Stomach (tissue), 9 donors: ENCODE measurements around the gene CCN5. TPM values are rescaled to one million over a fixed set of nuclear protein-coding genes. Genes with fewer than 3 reads are reported as not detected.

Experiments used
- DNase-seq, 2 donors: peaks; one replicate each; pipeline versions ENCODE4 v3.0.0 to v3.0.0-alpha.2; 2013 to 2019
- H3K27ac ChIP-seq, 5 donors: fragments of 200-600 bp in 4 of 5; sonication (generic) in 4 of 5; one replicate each; pipeline ENCODE4 v1.5.1; 2013 to 2019; ENCODE audit warnings: mild to moderate bottlenecking in 1 of 5, moderate library complexity in 1 of 5
- H3K27me3 ChIP-seq, 3 donors: fragments of 200-600 bp; sonication (generic); one replicate each; pipeline ENCODE4 v1.5.1; 2017 to 2019; ENCODE audit warnings: mixed run types in 1 of 3
- H3K36me3 ChIP-seq, 4 donors: fragments of 200-600 bp; sonication (generic); 1 replicate in 3 of 4; 2 replicates in 1 of 4; pipeline ENCODE4 v1.5.1; 2016 to 2019
- H3K4me1 ChIP-seq, 4 donors: fragments of 200-600 bp; sonication (generic); one replicate each; pipeline ENCODE4 v1.5.1; 2016 to 2019
- H3K4me3 ChIP-seq, 4 donors: fragments of 200-600 bp; sonication (generic) in 3 of 4; one replicate each; pipeline ENCODE4 v1.5.1; 2016 to 2019; ENCODE audit warnings: mild to moderate bottlenecking in 1 of 4
- H3K9me3 ChIP-seq, 4 donors: fragments of 200-600 bp; sonication (generic); one replicate each; pipeline ENCODE4 v1.5.1; 2016 to 2019
- EP300 ChIP-seq: sonication (generic); formaldehyde crosslinking; IDR thresholded peaks from one replicate; pipeline ENCODE4 v1.6.1; 2017; ENCODE audit warnings: antibody characterized with exemption
- POLR2A ChIP-seq, 4 donors: fragments of 450-650 bp; IDR thresholded peaks; one replicate each; pipeline ENCODE4 v1.6.1; 2016; ENCODE audit warnings: antibody characterized with exemption in 4 of 4, control low read depth in 2 of 4, mild to moderate bottlenecking in 1 of 4, moderate library complexity in 1 of 4
- POLR2AphosphoS5 ChIP-seq, 3 donors: sonication (generic); formaldehyde crosslinking; IDR thresholded peaks; one replicate each; pipeline ENCODE4 v1.6.1; 2016; ENCODE audit warnings: antibody characterized with exemption in 3 of 3
- WGBS, 5 donors: extraction: QIAGEN DNeasy Blood & Tissue Kit in 3 of 5; methylation state at CpG; one replicate each; pipeline versions ENCODE4 v1.1.5 to v1.1.7; 2013 to 2018; 5-methylcytosine and 5-hydroxymethylcytosine counted together
- intact Hi-C: fragments of 100-400 bp; cut with DNase I; formaldehyde crosslinking; loops from one replicate; pipeline ENCODE4 v1.15.1; 2023; ENCODE audit warnings: low total_unique reads
- polyA plus RNA-seq, 3 donors: library from polyadenylated mRNA; stranded (reverse); fragments of 200-250 nt; gene quantifications; one replicate each; pipeline ENCODE4 v1.2.3, GENCODE V29; 2013
- total RNA-seq, 5 donors: library from RNA; depleted of rRNA; stranded (reverse); fragments of >200 nt; gene quantifications; one replicate each; pipeline versions ENCODE4 v1.1.0 to v1.2.3, GENCODE V29; 2014 to 2016
- TF ChIP-seq, protein P1 (sequence below), 7 experiments: fragments of 450-650 bp in 4 of 7; fragments of 200-600 bp in 3 of 7; sonication (generic) in 3 of 7; IDR thresholded peaks; one replicate each; pipeline ENCODE4 v1.5.1; 2016 to 2019; ENCODE audit warnings: antibody characterized with exemption in 7 of 7, control low read depth in 2 of 7, mild to moderate bottlenecking in 1 of 7
- donor health status: healthy with polysubstance abuse.
- donor health status: Bipolar disorder and iron deficiency.
- donor health status: healthy.

The CCN5 gene
- total and polyA plus RNA-seq, 8 donors, result 2.5 to 193 (median 8.2) TPM; not detected in 3

DNA sequence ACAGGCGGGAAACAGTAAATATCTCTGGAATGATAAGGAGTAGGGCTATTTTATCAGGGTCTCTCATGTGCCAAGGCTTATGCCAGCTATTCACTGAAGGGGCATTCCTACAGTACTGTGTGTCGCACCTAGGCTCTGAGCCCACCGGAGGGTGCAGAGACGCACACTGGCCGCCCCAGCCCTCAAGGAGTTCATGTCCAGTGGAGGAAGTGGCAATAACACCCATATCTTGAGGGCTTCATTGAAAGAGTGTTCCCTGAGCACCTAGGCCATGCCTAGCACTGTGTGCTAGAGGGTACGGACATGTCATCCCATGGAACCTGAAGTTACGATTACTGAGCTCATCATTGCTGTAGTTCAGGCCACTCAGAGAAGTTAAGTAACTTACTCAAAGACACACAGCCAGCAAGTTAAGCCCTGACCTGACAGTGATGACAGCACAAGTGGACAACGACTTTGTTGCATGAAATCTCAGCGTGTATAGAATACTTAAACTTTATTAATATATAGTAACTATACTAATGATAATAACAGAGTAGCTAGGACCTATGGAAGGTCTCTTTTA lies 8.7 kb downstream of the CCN5 start:
- peaks cover 0 to 6% (median 0%) of the 10 kb centered on the region in 3 donors for H3K27me3 ChIP-seq
- peaks cover 4 to 23% (median 17%) of the 10 kb centered on the region in 4 donors for H3K4me1 ChIP-seq
- 84 to 90% (median 87%) methylated on average over 9 of the region's 9 CpGs for WGBS, 5 donors
- H3K36me3 ChIP-seq, result no peaks in the 10 kb centered on the region
- no peak overlapping the region for H3K4me3 ChIP-seq
- TF ChIP-seq, protein P1, sequence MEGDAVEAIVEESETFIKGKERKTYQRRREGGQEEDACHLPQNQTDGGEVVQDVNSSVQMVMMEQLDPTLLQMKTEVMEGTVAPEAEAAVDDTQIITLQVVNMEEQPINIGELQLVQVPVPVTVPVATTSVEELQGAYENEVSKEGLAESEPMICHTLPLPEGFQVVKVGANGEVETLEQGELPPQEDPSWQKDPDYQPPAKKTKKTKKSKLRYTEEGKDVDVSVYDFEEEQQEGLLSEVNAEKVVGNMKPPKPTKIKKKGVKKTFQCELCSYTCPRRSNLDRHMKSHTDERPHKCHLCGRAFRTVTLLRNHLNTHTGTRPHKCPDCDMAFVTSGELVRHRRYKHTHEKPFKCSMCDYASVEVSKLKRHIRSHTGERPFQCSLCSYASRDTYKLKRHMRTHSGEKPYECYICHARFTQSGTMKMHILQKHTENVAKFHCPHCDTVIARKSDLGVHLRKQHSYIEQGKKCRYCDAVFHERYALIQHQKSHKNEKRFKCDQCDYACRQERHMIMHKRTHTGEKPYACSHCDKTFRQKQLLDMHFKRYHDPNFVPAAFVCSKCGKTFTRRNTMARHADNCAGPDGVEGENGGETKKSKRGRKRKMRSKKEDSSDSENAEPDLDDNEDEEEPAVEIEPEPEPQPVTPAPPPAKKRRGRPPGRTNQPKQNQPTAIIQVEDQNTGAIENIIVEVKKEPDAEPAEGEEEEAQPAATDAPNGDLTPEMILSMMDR (IDR thresholded peaks at IDR 0.05), result no peak
- no peak for TF ChIP-seq POLR2AphosphoS5 (IDR thresholded peaks at IDR 0.05)
- no peak for TF ChIP-seq EP300
- TF ChIP-seq POLR2A (IDR thresholded peaks at IDR 0.05), result no peak
- H3K27ac ChIP-seq, result no peak overlapping the region
- DNase-seq, result no peak
- intact Hi-C loops, result no loop called here
- H3K9me3 ChIP-seq, result no peaks in the 10 kb centered on the region

DNA sequence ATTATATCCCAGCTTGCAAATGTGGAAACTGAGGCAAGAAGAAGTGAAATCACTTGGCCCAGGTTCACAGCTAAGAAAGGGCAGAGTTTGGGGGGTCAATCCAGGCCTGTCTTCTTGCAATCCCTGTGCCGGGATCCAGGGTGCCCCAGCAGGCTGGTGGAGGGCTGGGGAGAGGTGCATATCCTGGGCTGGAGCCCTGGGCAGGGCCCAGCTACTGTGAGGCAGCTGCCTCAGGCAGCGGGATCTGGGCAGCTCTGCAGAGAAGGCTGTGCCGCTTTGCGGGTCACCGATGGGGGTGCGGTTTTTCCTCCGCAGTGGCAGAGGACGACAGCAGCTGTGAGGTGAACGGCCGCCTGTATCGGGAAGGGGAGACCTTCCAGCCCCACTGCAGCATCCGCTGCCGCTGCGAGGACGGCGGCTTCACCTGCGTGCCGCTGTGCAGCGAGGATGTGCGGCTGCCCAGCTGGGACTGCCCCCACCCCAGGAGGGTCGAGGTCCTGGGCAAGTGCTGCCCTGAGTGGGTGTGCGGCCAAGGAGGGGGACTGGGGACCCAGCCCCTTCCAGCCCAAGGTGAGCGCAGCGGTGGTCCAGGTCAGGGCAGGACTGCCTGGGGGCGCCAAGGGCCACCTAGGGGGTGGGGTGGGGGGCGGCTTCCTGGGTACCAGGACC lies 9.4 kb downstream of the CCN5 start:
- TF ChIP-seq, protein P1 (IDR thresholded peaks at IDR 0.05), result no peak
- TF ChIP-seq POLR2A (IDR thresholded peaks at IDR 0.05) (no peak), POLR2AphosphoS5 (IDR thresholded peaks at IDR 0.05) (no peak), EP300 (no peak)
- Histone ChIP-seq H3K4me1 (peaks cover 11 to 30% (median 23%) of the 10 kb centered on the region in 4 donors), H3K9me3 (no peaks in the 10 kb centered on the region), H3K4me3 (no peak overlapping the region), H3K27ac (no peak overlapping the region), H3K36me3 (no peaks in the 10 kb centered on the region), H3K27me3 (peaks cover 0 to 10% (median 0%) of the 10 kb centered on the region in 3 donors)
- DNase-seq, result no peak
- intact Hi-C loops, result no loop called here
- WGBS, 5 donors, result 40 to 58% (median 51%) methylated on average over 9 to 26 of the region's 26 CpGs

DNA sequence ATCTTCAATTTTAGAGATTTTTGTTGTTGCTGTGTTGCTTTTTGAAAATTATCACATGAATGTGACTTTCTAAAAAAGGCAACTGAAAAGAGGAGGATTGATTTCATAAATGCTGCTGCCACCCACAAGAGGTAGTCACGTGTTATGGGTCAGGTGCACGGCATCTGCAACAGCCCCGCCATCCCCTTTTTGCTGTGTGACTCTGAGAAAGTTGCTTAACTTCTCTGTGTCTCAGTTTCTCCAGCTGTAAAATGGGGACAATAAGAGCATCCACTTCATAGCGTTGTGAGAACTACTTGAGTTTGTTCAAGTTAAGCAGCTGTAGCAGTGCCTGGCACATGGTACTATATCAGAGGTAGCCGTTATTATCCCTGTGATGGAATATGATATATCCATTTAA lies 10.7 kb downstream of the CCN5 start:
- Histone ChIP-seq H3K9me3 (no peaks in the 10 kb centered on the region), H3K36me3 (no peaks in the 10 kb centered on the region), H3K4me3 (no peak overlapping the region), H3K27me3 (peaks cover 0 to 10% (median 0%) of the 10 kb centered on the region in 3 donors), H3K27ac (no peak overlapping the region), H3K4me1 (peaks cover 16 to 34% (median 22%) of the 10 kb centered on the region in 4 donors)
- WGBS, 5 donors, result 69 to 90% (median 75%) methylated on average over 5 of the region's 5 CpGs
- intact Hi-C loops, result no loop called here
- TF ChIP-seq, protein P1 (IDR thresholded peaks at IDR 0.05), result no peak
- TF ChIP-seq POLR2AphosphoS5 (IDR thresholded peaks at IDR 0.05), result no peak
- no peak for DNase-seq

DNA sequence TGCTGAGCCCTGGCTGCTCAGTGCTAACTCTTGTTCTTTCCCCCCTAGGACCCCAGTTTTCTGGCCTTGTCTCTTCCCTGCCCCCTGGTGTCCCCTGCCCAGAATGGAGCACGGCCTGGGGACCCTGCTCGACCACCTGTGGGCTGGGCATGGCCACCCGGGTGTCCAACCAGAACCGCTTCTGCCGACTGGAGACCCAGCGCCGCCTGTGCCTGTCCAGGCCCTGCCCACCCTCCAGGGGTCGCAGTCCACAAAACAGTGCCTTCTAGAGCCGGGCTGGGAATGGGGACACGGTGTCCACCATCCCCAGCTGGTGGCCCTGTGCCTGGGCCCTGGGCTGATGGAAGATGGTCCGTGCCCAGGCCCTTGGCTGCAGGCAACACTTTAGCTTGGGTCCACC lies 11.9 kb downstream of the CCN5 start:
- intact Hi-C loops, result no loop called here
- H3K9me3 ChIP-seq, result no peaks in the 10 kb centered on the region
- H3K4me1 ChIP-seq, result peaks cover 17 to 32% (median 21%) of the 10 kb centered on the region in 4 donors
- H3K27ac ChIP-seq, result no peak overlapping the region
- no peak overlapping the region for H3K4me3 ChIP-seq
- peaks cover 0 to 10% (median 0%) of the 10 kb centered on the region in 3 donors for H3K27me3 ChIP-seq
- WGBS, 5 donors, result 91 to 95% (median 92%) methylated on average over 3 to 11 of the region's 11 CpGs
- TF ChIP-seq POLR2AphosphoS5 (IDR thresholded peaks at IDR 0.05) (no peak), POLR2A (IDR thresholded peaks at IDR 0.05) (no peak), EP300 (no peak)
- TF ChIP-seq, protein P1 (IDR thresholded peaks at IDR 0.05), result no peak
- no peaks in the 10 kb centered on the region for H3K36me3 ChIP-seq
- DNase-seq, result no peak
